HEK293 (cell line): Measurements from ENCODE around the gene PRKCZ.

Source experiments
- CTCF ChIP-seq: fragments of 450-650 bp; formaldehyde crosslinking; IDR thresholded peaks from 2 replicates; pipeline ENCODE4 v1.5.1; 2016; ENCODE audit warnings: missing biosample characterization, missing genetic modification characterization
- ELK4 ChIP-seq: IDR thresholded peaks from 2 replicates; pipeline ENCODE4 v1.6.1; 2011; ENCODE audit warnings: mild to moderate bottlenecking, low read depth, low read length, borderline replicate concordance
- HOXA7 ChIP-seq: sonication (generic); formaldehyde crosslinking; IDR thresholded peaks from 2 replicates; pipeline ENCODE4 v1.8.1; 2022; ENCODE audit warnings: missing genetic modification reagents, borderline replicate concordance
- TCF7L2 ChIP-seq: IDR thresholded peaks from 2 replicates; pipeline ENCODE4 v1.6.1; 2011; ENCODE audit warnings: low read depth, mild to moderate bottlenecking, inconsistent platforms, low read length, moderate library complexity, borderline replicate concordance
- YY2 ChIP-seq: fragments of 450-650 bp; formaldehyde crosslinking; IDR thresholded peaks from 2 replicates; pipeline ENCODE4 v1.5.1; 2016; ENCODE audit warnings: missing biosample characterization, missing genetic modification characterization
- ZBTB10 ChIP-seq: fragments of 450-650 bp; formaldehyde crosslinking; IDR thresholded peaks from 2 replicates; pipeline ENCODE4 v1.5.1; 2016; ENCODE audit warnings: missing biosample characterization, missing genetic modification characterization
- ZNF121 ChIP-seq: fragments of 450-650 bp; formaldehyde crosslinking; IDR thresholded peaks from 2 replicates; pipeline ENCODE4 v1.5.1; 2016; ENCODE audit warnings: missing biosample characterization, missing genetic modification characterization
- ZNF155 ChIP-seq: fragments of 450-650 bp; formaldehyde crosslinking; IDR thresholded peaks from 2 replicates; pipeline ENCODE4 v1.5.1; 2016; ENCODE audit warnings: missing biosample characterization, missing genetic modification characterization
- ZNF174 ChIP-seq: fragments of 450-650 bp; formaldehyde crosslinking; IDR thresholded peaks from 2 replicates; pipeline ENCODE4 v1.5.0; 2017; ENCODE audit warnings: missing biosample characterization, mild to moderate bottlenecking, missing genetic modification characterization
- ZNF266 ChIP-seq: fragments of 450-650 bp; formaldehyde crosslinking; IDR thresholded peaks from 2 replicates; pipeline ENCODE4 v1.5.1; 2016; ENCODE audit warnings: missing biosample characterization, missing genetic modification characterization, low read depth
- ZNF501 ChIP-seq: fragments of 450-650 bp; formaldehyde crosslinking; IDR thresholded peaks from 2 replicates; pipeline ENCODE4 v1.5.1; 2016; ENCODE audit warnings: missing biosample characterization, missing genetic modification characterization
- ZNF510 ChIP-seq: fragments of 450-650 bp; formaldehyde crosslinking; IDR thresholded peaks from 2 replicates; pipeline ENCODE4 v1.5.1; 2018; ENCODE audit warnings: mild to moderate bottlenecking, missing genetic modification characterization, missing biosample characterization; ENCODE audit not compliant: insufficient replicate concordance
- TF ChIP-seq, protein P1 (sequence below): fragments of 450-650 bp; formaldehyde crosslinking; conservative IDR thresholded peaks from 2 replicates; pipeline ENCODE4 v1.5.1; 2016; ENCODE audit warnings: low read depth, missing biosample characterization, missing genetic modification characterization
- TF ChIP-seq, protein P2 (sequence below): sonication (generic); formaldehyde crosslinking; IDR thresholded peaks from 2 replicates; pipeline ENCODE4 v1.8.1; 2022; ENCODE audit warnings: mild to moderate bottlenecking, moderate library complexity, missing genetic modification reagents

DNA sequence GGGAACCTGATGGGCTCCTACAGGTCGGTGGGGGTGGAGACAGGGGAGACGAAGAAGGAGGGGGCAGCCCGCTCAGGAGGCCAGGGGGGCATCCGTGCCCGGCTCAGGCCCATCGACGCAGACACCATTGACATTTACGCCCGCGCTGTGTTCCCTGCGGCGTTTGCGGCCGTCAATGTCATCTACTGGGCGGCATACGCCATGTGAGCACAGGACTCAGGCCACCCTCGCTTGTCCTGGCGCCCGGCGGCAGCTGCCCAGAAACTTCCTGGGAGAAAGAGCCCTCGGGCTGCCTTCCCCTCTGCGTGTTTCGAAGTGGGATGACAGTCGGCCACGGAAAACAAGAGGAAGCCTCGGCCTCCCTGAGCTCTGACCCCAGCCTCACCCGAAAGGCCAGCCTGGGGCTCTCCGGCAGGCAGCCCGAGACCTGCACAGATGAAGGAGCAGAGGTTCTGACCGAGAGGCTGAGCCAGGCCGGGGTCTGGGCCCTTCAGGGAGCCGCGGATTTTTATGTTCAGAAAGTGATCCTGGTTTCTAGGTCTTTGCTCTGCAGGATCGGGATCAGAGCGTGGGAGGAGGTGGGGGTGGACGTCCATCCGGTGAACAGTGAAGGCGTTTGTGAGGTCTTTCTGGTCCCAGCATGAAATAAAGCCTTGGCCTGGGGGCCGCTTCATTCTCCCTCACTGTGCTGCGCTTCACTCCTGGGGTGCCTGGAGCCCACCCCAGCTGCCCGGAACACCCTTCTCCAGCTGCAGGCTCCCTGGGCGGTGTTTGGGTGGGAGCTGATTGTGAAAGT lies 19.9 kb upstream of the PRKCZ start:
- no peak for TF ChIP-seq CTCF (tag by site-specific recombination)
- TF ChIP-seq ELK4, result no peak
- TF ChIP-seq, protein P1, sequence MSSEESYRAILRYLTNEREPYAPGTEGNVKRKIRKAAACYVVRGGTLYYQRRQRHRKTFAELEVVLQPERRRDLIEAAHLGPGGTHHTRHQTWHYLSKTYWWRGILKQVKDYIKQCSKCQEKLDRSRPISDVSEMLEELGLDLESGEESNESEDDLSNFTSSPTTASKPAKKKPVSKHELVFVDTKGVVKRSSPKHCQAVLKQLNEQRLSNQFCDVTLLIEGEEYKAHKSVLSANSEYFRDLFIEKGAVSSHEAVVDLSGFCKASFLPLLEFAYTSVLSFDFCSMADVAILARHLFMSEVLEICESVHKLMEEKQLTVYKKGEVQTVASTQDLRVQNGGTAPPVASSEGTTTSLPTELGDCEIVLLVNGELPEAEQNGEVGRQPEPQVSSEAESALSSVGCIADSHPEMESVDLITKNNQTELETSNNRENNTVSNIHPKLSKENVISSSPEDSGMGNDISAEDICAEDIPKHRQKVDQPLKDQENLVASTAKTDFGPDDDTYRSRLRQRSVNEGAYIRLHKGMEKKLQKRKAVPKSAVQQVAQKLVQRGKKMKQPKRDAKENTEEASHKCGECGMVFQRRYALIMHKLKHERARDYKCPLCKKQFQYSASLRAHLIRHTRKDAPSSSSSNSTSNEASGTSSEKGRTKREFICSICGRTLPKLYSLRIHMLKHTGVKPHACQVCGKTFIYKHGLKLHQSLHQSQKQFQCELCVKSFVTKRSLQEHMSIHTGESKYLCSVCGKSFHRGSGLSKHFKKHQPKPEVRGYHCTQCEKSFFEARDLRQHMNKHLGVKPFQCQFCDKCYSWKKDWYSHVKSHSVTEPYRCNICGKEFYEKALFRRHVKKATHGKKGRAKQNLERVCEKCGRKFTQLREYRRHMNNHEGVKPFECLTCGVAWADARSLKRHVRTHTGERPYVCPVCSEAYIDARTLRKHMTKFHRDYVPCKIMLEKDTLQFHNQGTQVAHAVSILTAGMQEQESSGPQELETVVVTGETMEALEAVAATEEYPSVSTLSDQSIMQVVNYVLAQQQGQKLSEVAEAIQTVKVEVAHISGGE (tag by site-specific recombination), result no peak
- TF ChIP-seq ZNF121 (tag by site-specific recombination), result no peak
- no peak for TF ChIP-seq ZNF155 (tag by site-specific recombination)
- TF ChIP-seq ZNF266 (tag by site-specific recombination), result no peak
- no peak for TF ChIP-seq ZBTB10 (tag by site-specific recombination)
- TF ChIP-seq, protein P2, sequence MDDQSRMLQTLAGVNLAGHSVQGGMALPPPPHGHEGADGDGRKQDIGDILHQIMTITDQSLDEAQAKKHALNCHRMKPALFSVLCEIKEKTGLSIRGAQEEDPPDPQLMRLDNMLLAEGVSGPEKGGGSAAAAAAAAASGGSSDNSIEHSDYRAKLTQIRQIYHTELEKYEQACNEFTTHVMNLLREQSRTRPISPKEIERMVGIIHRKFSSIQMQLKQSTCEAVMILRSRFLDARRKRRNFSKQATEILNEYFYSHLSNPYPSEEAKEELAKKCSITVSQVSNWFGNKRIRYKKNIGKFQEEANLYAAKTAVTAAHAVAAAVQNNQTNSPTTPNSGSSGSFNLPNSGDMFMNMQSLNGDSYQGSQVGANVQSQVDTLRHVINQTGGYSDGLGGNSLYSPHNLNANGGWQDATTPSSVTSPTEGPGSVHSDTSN, result no peak
- no peak for TF ChIP-seq ZNF501 (tag by site-specific recombination)
- no peak for TF ChIP-seq ZNF174
- TF ChIP-seq HOXA7 (CRISPR knock-in tag), result no peak
- no peak for TF ChIP-seq ZNF510 (tag by site-specific recombination)
- no peak for TF ChIP-seq TCF7L2
- no peak for TF ChIP-seq YY2 (tag by site-specific recombination)
